Muscle of leg (tissue), 11 donors: ENCODE data around the gene LETMD1. TPM values are rescaled to one million over a fixed set of nuclear protein-coding genes. Genes with fewer than 3 reads are reported as not detected.

Source experiments
- DNase-seq: peaks from one replicate; pipeline ENCODE4 v3.0.0; 2013
- H3K27ac ChIP-seq: one replicate; pipeline ENCODE4 v1.5.1; 2013; ENCODE audit warnings: mild to moderate bottlenecking, low read length, control low read depth
- H3K27me3 ChIP-seq: one replicate; pipeline ENCODE4 v1.6.1; 2013; ENCODE audit warnings: low read length; ENCODE audit not compliant: control insufficient read depth, insufficient read depth
- H3K36me3 ChIP-seq: one replicate; pipeline ENCODE4 v1.6.1; 2013; ENCODE audit warnings: low read length; ENCODE audit not compliant: control insufficient read depth, insufficient read depth
- H3K4me1 ChIP-seq: one replicate; pipeline ENCODE4 v1.6.1; 2013; ENCODE audit warnings: low read length; ENCODE audit not compliant: control insufficient read depth, insufficient read depth
- H3K4me3 ChIP-seq: one replicate; pipeline ENCODE4 v1.5.1; 2013; ENCODE audit warnings: low read length, control low read depth
- H3K9me3 ChIP-seq: replicated peaks from 2 replicates; pipeline ENCODE4 v1.6.1; 2013; ENCODE audit warnings: low read depth, low read length; ENCODE audit not compliant: control insufficient read depth
- WGBS: methylation state at CpG from one replicate; pipeline ENCODE4 v1.1.5; 2013; ENCODE audit warnings: missing lambda C conversion rate; ENCODE audit not compliant: insufficient coverage; 5-methylcytosine and 5-hydroxymethylcytosine counted together
- polyA plus RNA-seq, 8 donors: library from polyadenylated mRNA; unstranded; fragments of 120-200 nt; gene quantifications; one replicate each; pipeline versions ENCODE4 v1.2.1 to v1.2.3, GENCODE V29; 2013; ENCODE audit warnings: inconsistent platforms in 1 of 8, low replicate concordance in 1 of 8; ENCODE audit not compliant: insufficient read length in 8 of 8, insufficient read depth in 1 of 8
- total RNA-seq: library from RNA; stranded (reverse); fragments of 120-200 nt; gene quantifications from one replicate; pipeline ENCODE4 v1.2.4, GENCODE V29; 2013

Gene LETMD1
- total and polyA plus RNA-seq, 9 donors = 36.7 to 66.9 (median 48.7) TPM

- peak; percentile 98 for DNase-seq
- H3K27me3 ChIP-seq = no peaks in the 10 kb centered on the region
- H3K4me1 ChIP-seq = peaks cover 11% of the 10 kb centered on the region
- peak within 1 kb of the TSS; percentile 95 for H3K4me3 ChIP-seq
- WGBS = under 1% methylated on average over 63 of the region's 74 CpGs
- no peaks in the 10 kb centered on the region for H3K36me3 ChIP-seq
- H3K27ac ChIP-seq = peak within 1 kb of the TSS; percentile 97
- no peaks in the 10 kb centered on the region for H3K9me3 ChIP-seq
Observed at GRCh38 chr12:51083126-51083833, 35.2 kb downstream of the LETMD1 start, which contains the start of gene CSRNP2. TSS of gene CSRNP2 (minus strand) at chr12:51083596. CDS start at chr12:51076561, 7,035 bp downstream.

- H3K36me3 ChIP-seq = peaks cover 6% of the 10 kb centered on the region
- no peaks in the 10 kb centered on the region for H3K27me3 ChIP-seq
- peak; percentile 27 for DNase-seq
- no peak overlapping the region for H3K4me3 ChIP-seq
- H3K27ac ChIP-seq = no peak overlapping the region
- peaks cover 11% of the 10 kb centered on the region for H3K4me1 ChIP-seq
- WGBS = no CpG with 5 or more reads among the region's 3 CpGs
- H3K9me3 ChIP-seq = no peaks in the 10 kb centered on the region
Observed at GRCh38 chr12:51085757-51086156, 37.6 kb downstream of the LETMD1 start.

- no peak for DNase-seq
- no peak overlapping the region for H3K4me3 ChIP-seq
- no peaks in the 10 kb centered on the region for H3K9me3 ChIP-seq
- no peak overlapping the region for H3K27ac ChIP-seq
- peaks cover 7% of the 10 kb centered on the region for H3K4me1 ChIP-seq
- WGBS = 87% methylated on average over 3 of the region's 10 CpGs
- no peaks in the 10 kb centered on the region for H3K27me3 ChIP-seq
- peaks cover 6% of the 10 kb centered on the region for H3K36me3 ChIP-seq
Observed at GRCh38 chr12:51086933-51087332, 38.8 kb downstream of the LETMD1 start.

GRCh38 chr12:51087818-51088217 is 39.7 kb downstream of the LETMD1 start:
- peaks cover 2% of the 10 kb centered on the region for H3K4me1 ChIP-seq
- no peaks in the 10 kb centered on the region for H3K9me3 ChIP-seq
- no peak overlapping the region for H3K27ac ChIP-seq
- no peak overlapping the region for H3K4me3 ChIP-seq
- DNase-seq = no peak
- no CpG with 5 or more reads among the region's 3 CpGs for WGBS
- H3K36me3 ChIP-seq = peaks cover 12% of the 10 kb centered on the region
- no peaks in the 10 kb centered on the region for H3K27me3 ChIP-seq

- DNase-seq = no peak
- H3K9me3 ChIP-seq = no peaks in the 10 kb centered on the region
- WGBS = 95% methylated on average over 7 of the region's 10 CpGs
Observed at GRCh38 chr12:51090705-51091229, 42.6 kb downstream of the LETMD1 start.

GRCh38 chr12:51098611-51099010 is 50.5 kb downstream of the LETMD1 start:
- no peaks in the 10 kb centered on the region for H3K4me1 ChIP-seq
- 88% methylated on average over 1 of the region's 1 CpG for WGBS
- H3K36me3 ChIP-seq = peaks cover 58% of the 10 kb centered on the region
- DNase-seq = peak; percentile 16
- no peaks in the 10 kb centered on the region for H3K27me3 ChIP-seq
- no peak overlapping the region for H3K27ac ChIP-seq
- H3K9me3 ChIP-seq = no peaks in the 10 kb centered on the region
- no peak overlapping the region for H3K4me3 ChIP-seq

More at GRCh38 chr12:51090705-51091229, 42.6 kb downstream of the LETMD1 start:
- Histone ChIP-seq H3K27ac (no peak overlapping the region), H3K36me3 (peaks cover 29% of the 10 kb centered on the region), H3K4me1 (no peaks in the 10 kb centered on the region), H3K27me3 (no peaks in the 10 kb centered on the region), H3K4me3 (no peak overlapping the region)

- DNase-seq = no peak
- H3K27ac ChIP-seq = no peak overlapping the region
- H3K27me3 ChIP-seq = no peaks in the 10 kb centered on the region
- peaks cover 49% of the 10 kb centered on the region for H3K36me3 ChIP-seq
- H3K4me3 ChIP-seq = no peak overlapping the region
- H3K9me3 ChIP-seq = no peaks in the 10 kb centered on the region
- H3K4me1 ChIP-seq = no peaks in the 10 kb centered on the region
Observed at GRCh38 chr12:51103977-51104376, 55.9 kb downstream of the LETMD1 start.

GRCh38 chr12:51108136-51108535 is 60.0 kb downstream of the LETMD1 start:
- no peaks in the 10 kb centered on the region for H3K27me3 ChIP-seq
- no peak overlapping the region for H3K27ac ChIP-seq
- H3K4me3 ChIP-seq = no peak overlapping the region
- no peaks in the 10 kb centered on the region for H3K9me3 ChIP-seq
- 90% methylated on average over 3 of the region's 4 CpGs for WGBS
- peaks cover 38% of the 10 kb centered on the region for H3K36me3 ChIP-seq
- no peak for DNase-seq
- no peaks in the 10 kb centered on the region for H3K4me1 ChIP-seq

Other genes with a start within 250 kb of the LETMD1 start
- gene TMPRSS12, start 205.4 kb upstream of the LETMD1 start, total RNA-seq = not detected
- gene TMPRSS12, start 205.4 kb upstream of the LETMD1 start, polyA plus RNA-seq = under 1 TPM in 4 of 8 donors, not detected in 4; 0.09 to 0.24 (median 0.10) TPM
- 0.44 TPM for gene HIGD1C, start 95.8 kb upstream of the LETMD1 start, total RNA-seq
- gene HIGD1C, start 95.8 kb upstream of the LETMD1 start, polyA plus RNA-seq = under 1 TPM in 3 of 8 donors, not detected in 5; 0.44 to 0.98 (median 0.65) TPM
- gene SLC11A2, start 21.9 kb upstream of the LETMD1 start, total RNA-seq = 23.4 TPM
- gene SLC11A2, start 21.9 kb upstream of the LETMD1 start, polyA plus RNA-seq = 10 to 100 TPM; 18.4 to 29.1 (median 20.7) TPM
- gene CSRNP2, start 35.3 kb downstream of the LETMD1 start, total RNA-seq = 16.4 TPM
- gene CSRNP2, start 35.3 kb downstream of the LETMD1 start, polyA plus RNA-seq = 10 to 100 TPM; 22.4 to 30.6 (median 24.0) TPM
- gene TFCP2, start 124.8 kb downstream of the LETMD1 start, total RNA-seq = 18.3 TPM
- 10 to 100 TPM; 35.2 to 50.3 (median 42.2) TPM for gene TFCP2, start 124.8 kb downstream of the LETMD1 start, polyA plus RNA-seq
- 4.6 TPM for gene POU6F1, start 169.7 kb downstream of the LETMD1 start, total RNA-seq
- gene POU6F1, start 169.7 kb downstream of the LETMD1 start, polyA plus RNA-seq = 10 to 100 TPM in 1 of 8 donors, 1 to 10 TPM in 7; 6.5 to 10.3 (median 7.7) TPM
- 46.1 TPM for gene DAZAP2, start 190.5 kb downstream of the LETMD1 start, total RNA-seq
- gene DAZAP2, start 190.5 kb downstream of the LETMD1 start, polyA plus RNA-seq = 100 to 1,000 TPM in 1 of 8 donors, 10 to 100 TPM in 7; 72.8 to 101 (median 79.1) TPM
- 3.4 TPM for gene SMAGP, start 222.1 kb downstream of the LETMD1 start, total RNA-seq
- 10 to 100 TPM in 2 of 8 donors, 1 to 10 TPM in 6; 5.2 to 14.8 (median 7.8) TPM for gene SMAGP, start 222.1 kb downstream of the LETMD1 start, polyA plus RNA-seq